WTC11 (cell line): ENCODE measurements around the gene IVD. TPM values are rescaled to one million over a fixed set of nuclear protein-coding genes. Genes with fewer than 3 reads are reported as not detected.
A peak's percentile ranks its signal among the peaks of the same experiment; 100 is the strongest.

Experiments
- ATAC-seq: fragments of 200-7000 bp; cut with Tn5 transposase; 2 replicates; pipeline ENCODE4 v1.10.0; 2021; ENCODE audit warnings: mild to moderate bottlenecking, moderate library complexity
- CTCF ChIA-PET: fragments of 300-600 bp; sonication (Branson Sonifier 250); formaldehyde crosslinking; loops from one replicate; lab custom pipeline; 2021; ENCODE audit warnings: antibody characterized with exemption; lab: Charles Lee
- POLR2A ChIA-PET: fragments of 350-600 bp; sonication (Branson Sonifier 250); formaldehyde crosslinking; loops from one replicate; lab custom pipeline; 2021; ENCODE audit warnings: antibody characterized with exemption; lab: Charles Lee
- DNase-seq: peaks from one replicate; pipeline ENCODE4 v3.0.0; 2021; ENCODE audit warnings: low spot score
- H3K27ac Mint-ChIP-seq: 2 replicates; pipeline ENCODE4 v1.8.0; 2021; ENCODE audit warnings: mixed read lengths
- H3K27me3 Mint-ChIP-seq: 2 replicates; pipeline ENCODE4 v1.8.0; 2021; ENCODE audit warnings: low read depth, mild to moderate bottlenecking, moderate library complexity, mixed read lengths
- H3K36me3 Mint-ChIP-seq: 2 replicates; pipeline ENCODE4 v1.8.0; 2021; ENCODE audit warnings: mixed read lengths
- H3K4me1 Mint-ChIP-seq: 2 replicates; pipeline ENCODE4 v1.8.0; 2022; ENCODE audit warnings: mixed read lengths
- H3K4me3 Mint-ChIP-seq: 2 replicates; pipeline ENCODE4 v1.8.0; 2021; ENCODE audit warnings: mild to moderate bottlenecking, moderate library complexity, mixed read lengths
- H3K9me3 Mint-ChIP-seq: 2 replicates; pipeline ENCODE4 v1.8.0; 2021; ENCODE audit warnings: mixed read lengths
- ATF2 ChIP-seq: sonication (generic); formaldehyde crosslinking; IDR thresholded peaks from 2 replicates; pipeline ENCODE4 v1.8.1; 2022; ENCODE audit warnings: low read depth, missing genetic modification reagents, borderline replicate concordance
- CTCF ChIP-seq: fragments of 200-600 bp; IDR thresholded peaks from 2 replicates; pipeline ENCODE4 v1.8.0; 2022; ENCODE audit warnings: antibody characterized with exemption
- ELF4 ChIP-seq: sonication (generic); formaldehyde crosslinking; IDR thresholded peaks from 2 replicates; pipeline ENCODE4 v1.8.1; 2022; ENCODE audit warnings: low read depth, mild to moderate bottlenecking, moderate library complexity, missing genetic modification reagents
- EMX1 ChIP-seq: fragments of 250-450 bp; sonication (Bioruptor Pico); IDR thresholded peaks from 2 replicates; pipeline ENCODE4 v1.8.0; 2021; ENCODE audit warnings: mild to moderate bottlenecking
- GABPB1 ChIP-seq: sonication (generic); formaldehyde crosslinking; IDR thresholded peaks from 2 replicates; pipeline ENCODE4 v1.8.1; 2023; ENCODE audit warnings: mild to moderate bottlenecking, missing genetic modification reagents
- MXD4 ChIP-seq: fragments of 250-450 bp; sonication (Bioruptor Pico); IDR thresholded peaks from 2 replicates; pipeline ENCODE4 v1.8.0; 2021; ENCODE audit warnings: mild to moderate bottlenecking, moderate library complexity, borderline replicate concordance
- NFATC4 ChIP-seq: fragments of 250-450 bp; sonication (Bioruptor Pico); IDR thresholded peaks from 2 replicates; pipeline ENCODE4 v1.9.0; 2021; ENCODE audit warnings: mild to moderate bottlenecking
- NFYB ChIP-seq: sonication (generic); formaldehyde crosslinking; conservative IDR thresholded peaks from 2 replicates; pipeline ENCODE4 v1.8.0; 2022; ENCODE audit warnings: low read depth, missing genetic modification reagents
- PREB ChIP-seq: sonication (generic); formaldehyde crosslinking; IDR thresholded peaks from 2 replicates; pipeline ENCODE4 v1.8.1; 2022; ENCODE audit warnings: mild to moderate bottlenecking, missing genetic modification reagents, moderate library complexity, borderline replicate concordance
- PRRX2 ChIP-seq: fragments of 250-450 bp; sonication (Bioruptor Pico); IDR thresholded peaks from 2 replicates; pipeline ENCODE4 v1.8.0; 2021; ENCODE audit warnings: mild to moderate bottlenecking
- RELA ChIP-seq: sonication (generic); formaldehyde crosslinking; IDR thresholded peaks from 2 replicates; pipeline ENCODE4 v1.8.1; 2022; ENCODE audit warnings: missing genetic modification reagents, mild to moderate bottlenecking, borderline replicate concordance
- SMAD3 ChIP-seq: sonication (generic); formaldehyde crosslinking; IDR thresholded peaks from 2 replicates; pipeline ENCODE4 v1.8.0; 2022; ENCODE audit warnings: missing genetic modification reagents, mild to moderate bottlenecking, borderline replicate concordance
- SMAD4 ChIP-seq: sonication (generic); formaldehyde crosslinking; IDR thresholded peaks from 2 replicates; pipeline ENCODE4 v1.8.0; 2022; ENCODE audit warnings: mild to moderate bottlenecking, missing genetic modification reagents
- SP1 ChIP-seq: sonication (generic); formaldehyde crosslinking; conservative IDR thresholded peaks from 2 replicates; pipeline ENCODE4 v1.8.1; 2022; ENCODE audit warnings: missing genetic modification reagents
- TEAD1 ChIP-seq: sonication (generic); formaldehyde crosslinking; IDR thresholded peaks from 2 replicates; pipeline ENCODE4 v1.8.0; 2022; ENCODE audit warnings: mild to moderate bottlenecking, missing genetic modification reagents
- ZNF121 ChIP-seq: sonication (generic); formaldehyde crosslinking; IDR thresholded peaks from 2 replicates; pipeline ENCODE4 v1.8.0; 2023; ENCODE audit warnings: missing genetic modification reagents
- ZNF317 ChIP-seq: sonication (generic); formaldehyde crosslinking; IDR thresholded peaks from 2 replicates; pipeline ENCODE4 v1.8.1; 2023; ENCODE audit warnings: low read depth, mild to moderate bottlenecking, moderate library complexity, missing genetic modification reagents, borderline replicate concordance
- ZNF512 ChIP-seq: sonication (generic); formaldehyde crosslinking; IDR thresholded peaks from 2 replicates; pipeline ENCODE4 v1.8.1; 2022; ENCODE audit warnings: missing genetic modification reagents, borderline replicate concordance
- total RNA-seq: library from RNA; stranded (reverse); gene quantifications from 3 replicates; pipeline ENCODE4 v1.2.3, GENCODE V29; 2021
- TF ChIP-seq, protein P1 (sequence below): sonication (generic); formaldehyde crosslinking; IDR thresholded peaks from 2 replicates; pipeline ENCODE4 v1.8.1; 2023; ENCODE audit warnings: mild to moderate bottlenecking, missing genetic modification reagents
- TF ChIP-seq, protein P2 (sequence below): sonication (generic); formaldehyde crosslinking; IDR thresholded peaks from 2 replicates; pipeline ENCODE4 v1.8.0; 2023; ENCODE audit warnings: mild to moderate bottlenecking, missing genetic modification reagents

The IVD gene
- total RNA-seq, 1 experiment from 2014 or later = 96.1 TPM

- TF ChIP-seq ATF2 (CRISPR knock-in tag) (no peak), RELA (CRISPR knock-in tag) (no peak), ZNF512 (CRISPR knock-in tag) (no peak), PREB (CRISPR knock-in tag) (no peak), TEAD1 (no peak), SP1 (no peak)
These were observed 12.5 kb downstream of the IVD start (continued) for GRCh38 chr15:40418126-40418525.

DNA sequence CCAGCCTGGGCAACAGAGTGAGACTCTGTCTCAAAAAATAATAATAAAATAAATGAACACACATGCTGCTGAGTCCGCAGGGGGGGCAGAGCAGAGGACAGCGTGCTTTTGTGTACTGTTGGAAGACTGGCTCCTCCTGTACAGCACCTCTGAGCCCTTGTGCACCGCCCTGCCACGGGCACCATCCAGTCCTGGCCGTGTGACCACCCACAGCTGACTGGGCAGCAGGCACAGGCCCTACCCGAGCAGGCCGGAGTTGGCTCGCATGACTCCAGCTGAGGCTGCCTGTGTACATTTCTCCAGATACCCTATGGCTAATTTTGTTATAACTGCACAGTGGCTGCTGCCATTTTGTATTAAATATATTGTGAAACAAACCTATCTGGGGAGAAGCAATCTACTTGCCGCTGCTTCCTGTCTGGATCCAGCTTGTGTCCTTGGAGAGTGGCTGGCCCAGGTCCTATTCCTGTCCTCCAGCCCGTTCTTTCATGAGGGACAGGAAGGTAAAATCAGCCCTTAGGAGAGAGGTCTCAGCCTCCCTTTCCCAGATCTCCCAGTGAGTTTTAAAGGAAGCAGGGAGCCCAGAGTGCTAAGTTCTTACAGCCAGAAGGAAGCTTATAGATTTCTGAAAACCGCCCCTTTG, 14.6 kb downstream of the IVD start:
- TF ChIP-seq NFATC4 (no peak), ELF4 (CRISPR knock-in tag) (0 out of 2 replicates have a peak, but pooled peaks have one; percentile 39), SMAD3 (CRISPR knock-in tag) (no peak)
- no peaks in the 10 kb centered on the region for H3K9me3 Mint-ChIP-seq
- peak overlapping the region; percentile 51 for H3K27ac Mint-ChIP-seq
- no peak for ATAC-seq
- ChIA-PET CTCF (interaction anchor here (1.0 to 8.5 kb wide), 6 partner anchors 14 to 145 kb away, joined by 3 to 98 read pairs (median 6); partner anchors contain the start of genes CCDC9B, IVD and PLCB2), POLR2A (interaction anchor here (1.1 kb wide), 1 partner anchor 136 kb away, joined by 3 read pairs; no protein-coding TSS in a partner anchor)
- DNase-seq = no peak
- H3K36me3 Mint-ChIP-seq = peaks cover 20% of the 10 kb centered on the region
- H3K4me1 Mint-ChIP-seq = peaks cover 14% of the 10 kb centered on the region
- H3K4me3 Mint-ChIP-seq = no peak overlapping the region
- H3K27me3 Mint-ChIP-seq = no peaks in the 10 kb centered on the region; the same call in 1 of the 2 replicates

- ChIA-PET POLR2A (interaction anchor here (1.6 kb wide), 1 partner anchor 82 kb away, joined by 6 read pairs; no protein-coding TSS in a partner anchor), CTCF (interaction anchor here (1.0 to 8.5 kb wide), 12 partner anchors 15 to 473 kb away, joined by 3 to 98 read pairs (median 6); partner anchors contain the start of genes BAHD1, CCDC9B, DISP2 and IVD)
- Mint-ChIP-seq H3K27me3 (no peaks in the 10 kb centered on the region; the same call in 1 of the 2 replicates), H3K27ac (peak overlapping the region; percentile 51), H3K9me3 (no peaks in the 10 kb centered on the region), H3K4me3 (no peak overlapping the region), H3K36me3 (peaks cover 14% of the 10 kb centered on the region), H3K4me1 (peaks cover 14% of the 10 kb centered on the region)
- DNase-seq = no peak
- peak; percentile 27 for ATAC-seq
- no peak for TF ChIP-seq CTCF
- TF ChIP-seq ZNF121 (CRISPR knock-in tag) = no peak
- TF ChIP-seq, protein P1, sequence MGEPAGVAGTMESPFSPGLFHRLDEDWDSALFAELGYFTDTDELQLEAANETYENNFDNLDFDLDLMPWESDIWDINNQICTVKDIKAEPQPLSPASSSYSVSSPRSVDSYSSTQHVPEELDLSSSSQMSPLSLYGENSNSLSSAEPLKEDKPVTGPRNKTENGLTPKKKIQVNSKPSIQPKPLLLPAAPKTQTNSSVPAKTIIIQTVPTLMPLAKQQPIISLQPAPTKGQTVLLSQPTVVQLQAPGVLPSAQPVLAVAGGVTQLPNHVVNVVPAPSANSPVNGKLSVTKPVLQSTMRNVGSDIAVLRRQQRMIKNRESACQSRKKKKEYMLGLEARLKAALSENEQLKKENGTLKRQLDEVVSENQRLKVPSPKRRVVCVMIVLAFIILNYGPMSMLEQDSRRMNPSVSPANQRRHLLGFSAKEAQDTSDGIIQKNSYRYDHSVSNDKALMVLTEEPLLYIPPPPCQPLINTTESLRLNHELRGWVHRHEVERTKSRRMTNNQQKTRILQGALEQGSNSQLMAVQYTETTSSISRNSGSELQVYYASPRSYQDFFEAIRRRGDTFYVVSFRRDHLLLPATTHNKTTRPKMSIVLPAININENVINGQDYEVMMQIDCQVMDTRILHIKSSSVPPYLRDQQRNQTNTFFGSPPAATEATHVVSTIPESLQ (CRISPR knock-in tag) = no peak
- no peak for TF ChIP-seq PRRX2
- TF ChIP-seq, protein P2, sequence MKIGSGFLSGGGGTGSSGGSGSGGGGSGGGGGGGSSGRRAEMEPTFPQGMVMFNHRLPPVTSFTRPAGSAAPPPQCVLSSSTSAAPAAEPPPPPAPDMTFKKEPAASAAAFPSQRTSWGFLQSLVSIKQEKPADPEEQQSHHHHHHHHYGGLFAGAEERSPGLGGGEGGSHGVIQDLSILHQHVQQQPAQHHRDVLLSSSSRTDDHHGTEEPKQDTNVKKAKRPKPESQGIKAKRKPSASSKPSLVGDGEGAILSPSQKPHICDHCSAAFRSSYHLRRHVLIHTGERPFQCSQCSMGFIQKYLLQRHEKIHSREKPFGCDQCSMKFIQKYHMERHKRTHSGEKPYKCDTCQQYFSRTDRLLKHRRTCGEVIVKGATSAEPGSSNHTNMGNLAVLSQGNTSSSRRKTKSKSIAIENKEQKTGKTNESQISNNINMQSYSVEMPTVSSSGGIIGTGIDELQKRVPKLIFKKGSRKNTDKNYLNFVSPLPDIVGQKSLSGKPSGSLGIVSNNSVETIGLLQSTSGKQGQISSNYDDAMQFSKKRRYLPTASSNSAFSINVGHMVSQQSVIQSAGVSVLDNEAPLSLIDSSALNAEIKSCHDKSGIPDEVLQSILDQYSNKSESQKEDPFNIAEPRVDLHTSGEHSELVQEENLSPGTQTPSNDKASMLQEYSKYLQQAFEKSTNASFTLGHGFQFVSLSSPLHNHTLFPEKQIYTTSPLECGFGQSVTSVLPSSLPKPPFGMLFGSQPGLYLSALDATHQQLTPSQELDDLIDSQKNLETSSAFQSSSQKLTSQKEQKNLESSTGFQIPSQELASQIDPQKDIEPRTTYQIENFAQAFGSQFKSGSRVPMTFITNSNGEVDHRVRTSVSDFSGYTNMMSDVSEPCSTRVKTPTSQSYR (CRISPR knock-in tag) = no peak
- TF ChIP-seq GABPB1 (CRISPR knock-in tag) = no peak
- TF ChIP-seq ZNF317 (CRISPR knock-in tag) = no peak
- no peak for TF ChIP-seq RELA (CRISPR knock-in tag)
- TF ChIP-seq EMX1 (CRISPR knock-in tag) = no peak
- TF ChIP-seq NFYB (CRISPR knock-in tag) = no peak
- TF ChIP-seq SMAD4 (CRISPR knock-in tag) = no peak
- TF ChIP-seq MXD4 (CRISPR knock-in tag) = no peak
- no peak for TF ChIP-seq SMAD3 (CRISPR knock-in tag)
These were observed 15.2 kb downstream of the IVD start for GRCh38 chr15:40420793-40421192.
